Liver (tissue), 9 donors: ENCODE data around the gene ECI2. TPM values are rescaled to one million over a fixed set of nuclear protein-coding genes. Genes with fewer than 3 reads are reported as not detected.

Experiments
- DNase-seq: peaks from one replicate; pipeline ENCODE4 v3.0.0-alpha.2; 2017; ENCODE audit warnings: low spot score
- H3K27ac ChIP-seq, 2 donors: one replicate each; pipeline ENCODE4 v1.7.0; 2013; ENCODE audit warnings: inconsistent platforms in 2 of 2, low read length in 2 of 2, control low read depth in 1 of 2, low read depth in 1 of 2, mild to moderate bottlenecking in 1 of 2
- H3K27me3 ChIP-seq, 4 donors: one replicate each; pipeline versions ENCODE4 v1.6.1 to v1.7.0; 2013; ENCODE audit warnings: low read length in 3 of 4, inconsistent platforms in 1 of 4, mild to moderate bottlenecking in 1 of 4, moderate library complexity in 1 of 4; ENCODE audit not compliant: control insufficient read depth in 4 of 4, insufficient read depth in 4 of 4
- H3K36me3 ChIP-seq, 4 donors: one replicate each; pipeline versions ENCODE4 v1.6.1 to v1.7.0; 2013; ENCODE audit warnings: low read length in 3 of 4, mild to moderate bottlenecking in 3 of 4, low read depth in 1 of 4, moderate library complexity in 1 of 4; ENCODE audit not compliant: control insufficient read depth in 4 of 4, insufficient read depth in 3 of 4
- H3K4me1 ChIP-seq, 4 donors: one replicate each; pipeline versions ENCODE4 v1.6.1 to v1.7.0; 2013; ENCODE audit warnings: low read length in 3 of 4, mild to moderate bottlenecking in 3 of 4, moderate library complexity in 1 of 4; ENCODE audit not compliant: control insufficient read depth in 4 of 4, insufficient read depth in 4 of 4
- H3K4me3 ChIP-seq, 3 donors: one replicate each; pipeline versions ENCODE4 v1.6.1 to v1.7.0; 2013; ENCODE audit warnings: low read length in 3 of 3, control low read depth in 1 of 3, low read depth in 1 of 3, mild to moderate bottlenecking in 1 of 3
- H3K9ac ChIP-seq, 2 donors: one replicate each; pipeline ENCODE4 v1.7.0; 2013; ENCODE audit warnings: low read length in 2 of 2, mild to moderate bottlenecking in 2 of 2, moderate library complexity in 2 of 2, control low read depth in 1 of 2, low read depth in 1 of 2
- H3K9me3 ChIP-seq, 4 donors: one replicate each; pipeline versions ENCODE4 v1.6.1 to v1.7.0; 2013; ENCODE audit warnings: low read length in 3 of 4; ENCODE audit not compliant: control insufficient read depth in 4 of 4
- CTCF ChIP-seq: fragments of 150-350 bp; IDR thresholded peaks from 2 replicates; pipeline ENCODE4 v1.5.1; 2017; ENCODE audit warnings: improper control_type of control experiment, low read depth, low read length; ENCODE audit not compliant: missing input control
- EGR1 ChIP-seq, 2 donors: IDR thresholded peaks; 2 replicates each; pipeline ENCODE4 v1.6.1; 2016 to 2018; ENCODE audit warnings: antibody characterized with exemption in 2 of 2, low read depth in 2 of 2
- FOXA2 ChIP-seq: IDR thresholded peaks from 2 replicates; pipeline ENCODE4 v1.6.1; 2016; ENCODE audit warnings: antibody characterized with exemption
- GABPA ChIP-seq, 2 donors: IDR thresholded peaks in 1 of 2; conservative IDR thresholded peaks in 1 of 2; 2 replicates each; pipeline ENCODE4 v1.6.1; 2016; ENCODE audit warnings: antibody characterized with exemption in 2 of 2, mild to moderate bottlenecking in 1 of 2, moderate library complexity in 1 of 2
- HNF4A ChIP-seq, 2 donors: conservative IDR thresholded peaks; 2 replicates each; pipeline ENCODE4 v1.6.1; 2016; ENCODE audit warnings: antibody characterized with exemption in 2 of 2, mild to moderate bottlenecking in 2 of 2
- HNF4G ChIP-seq: IDR thresholded peaks from 2 replicates; pipeline ENCODE4 v1.6.1; 2016; ENCODE audit warnings: antibody characterized with exemption
- JUND ChIP-seq, 2 donors: IDR thresholded peaks; 2 replicates each; pipeline ENCODE4 v1.6.1; 2016; ENCODE audit warnings: antibody characterized with exemption in 2 of 2
- NR2F2 ChIP-seq: IDR thresholded peaks from 2 replicates; pipeline ENCODE4 v1.6.1; 2016; ENCODE audit warnings: antibody characterized with exemption
- RAD21 ChIP-seq, 2 donors: IDR thresholded peaks; 2 replicates each; pipeline ENCODE4 v1.6.1; 2016; ENCODE audit warnings: antibody characterized with exemption in 2 of 2, mild to moderate bottlenecking in 2 of 2
- RXRA ChIP-seq, 2 donors: IDR thresholded peaks; 2 replicates each; pipeline ENCODE4 v1.6.1; 2017 to 2018; ENCODE audit warnings: antibody characterized with exemption in 2 of 2, mild to moderate bottlenecking in 1 of 2
- SP1 ChIP-seq: IDR thresholded peaks from 2 replicates; pipeline ENCODE4 v1.6.1; 2018; ENCODE audit warnings: antibody characterized with exemption, mild to moderate bottlenecking
- TAF1 ChIP-seq: conservative IDR thresholded peaks from 2 replicates; pipeline ENCODE4 v1.6.1; 2016; ENCODE audit warnings: antibody characterized with exemption, mild to moderate bottlenecking
- YY1 ChIP-seq: IDR thresholded peaks from 2 replicates; pipeline ENCODE4 v1.6.1; 2016; ENCODE audit warnings: antibody characterized with exemption, mild to moderate bottlenecking
- ZBTB33 ChIP-seq: IDR thresholded peaks from 2 replicates; pipeline ENCODE4 v1.6.1; 2016; ENCODE audit warnings: antibody characterized with exemption
- WGBS: extraction: QIAGEN DNeasy Blood & Tissue Kit; methylation state at CpG from one replicate; pipeline ENCODE4 v1.1.7; 2013; 5-methylcytosine and 5-hydroxymethylcytosine counted together
- polyA plus RNA-seq, 2 donors: library from polyadenylated mRNA; stranded (reverse) in 1 of 2; unstranded in 1 of 2; fragments of 200-250 nt in 1 of 2; fragments of >200 nt in 1 of 2; fragmentation: Nextera tagmentation in 1 of 2; extraction: Ambion mirVana in 1 of 2; gene quantifications; one replicate each; pipeline versions ENCODE4 v1.2.1 to v1.2.3, GENCODE V29; 2013 to 2015
- total RNA-seq, 2 donors: library from RNA; depleted of rRNA; stranded (reverse); fragments of >200 nt; gene quantifications; one replicate each; pipeline ENCODE4 v1.2.3, GENCODE V29; 2014
- TF ChIP-seq, protein P1 (sequence below): IDR thresholded peaks from 2 replicates; pipeline ENCODE4 v1.6.1; 2016; ENCODE audit warnings: antibody characterized with exemption, mild to moderate bottlenecking
- donor health status: healthy.
- donor health status: healthy.
- donor health status: healthy.
- donor health status: healthy.
- donor health status: healthy.

Gene ECI2
- total and polyA plus RNA-seq, 4 donors = 79.5 to 158 (median 126) TPM

- TF ChIP-seq CTCF (no peak), ZBTB33 (no peak), HNF4G (no peak)
Observed at GRCh38 chr6:4069199-4069598, 66.2 kb downstream of the ECI2 start (continued).

DNA sequence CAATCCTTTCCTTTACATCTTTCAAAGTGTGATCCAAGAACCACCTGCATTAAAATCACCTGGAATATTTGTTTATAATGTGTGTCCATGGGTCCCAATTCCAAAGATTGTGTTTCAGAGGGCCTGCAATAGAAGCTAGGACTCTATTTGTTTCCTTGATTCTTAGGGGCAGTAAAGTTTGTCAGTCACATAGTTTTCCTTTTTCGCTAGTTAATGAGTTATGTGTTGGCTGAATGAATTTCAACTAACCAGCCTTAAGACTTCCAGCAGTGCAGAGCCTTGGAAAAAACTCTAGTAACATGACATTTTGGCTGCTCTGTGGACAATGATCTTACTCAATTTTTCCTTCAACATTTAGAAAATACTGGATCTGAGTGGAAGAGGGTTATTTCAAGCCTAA lies 67.7 kb downstream of the ECI2 start:
- 91% methylated on average over 1 of the region's 1 CpG for WGBS
- no peak for DNase-seq
- no peak overlapping the region for H3K27ac ChIP-seq
- no peak overlapping the region for H3K9ac ChIP-seq
- no peak for TF ChIP-seq YY1
- TF ChIP-seq FOXA2 = no peak
- TF ChIP-seq NR2F2 = no peak
- TF ChIP-seq HNF4G = no peak
- TF ChIP-seq JUND (IDR thresholded peaks at IDR 0.05) = no peak
- TF ChIP-seq, protein P1, sequence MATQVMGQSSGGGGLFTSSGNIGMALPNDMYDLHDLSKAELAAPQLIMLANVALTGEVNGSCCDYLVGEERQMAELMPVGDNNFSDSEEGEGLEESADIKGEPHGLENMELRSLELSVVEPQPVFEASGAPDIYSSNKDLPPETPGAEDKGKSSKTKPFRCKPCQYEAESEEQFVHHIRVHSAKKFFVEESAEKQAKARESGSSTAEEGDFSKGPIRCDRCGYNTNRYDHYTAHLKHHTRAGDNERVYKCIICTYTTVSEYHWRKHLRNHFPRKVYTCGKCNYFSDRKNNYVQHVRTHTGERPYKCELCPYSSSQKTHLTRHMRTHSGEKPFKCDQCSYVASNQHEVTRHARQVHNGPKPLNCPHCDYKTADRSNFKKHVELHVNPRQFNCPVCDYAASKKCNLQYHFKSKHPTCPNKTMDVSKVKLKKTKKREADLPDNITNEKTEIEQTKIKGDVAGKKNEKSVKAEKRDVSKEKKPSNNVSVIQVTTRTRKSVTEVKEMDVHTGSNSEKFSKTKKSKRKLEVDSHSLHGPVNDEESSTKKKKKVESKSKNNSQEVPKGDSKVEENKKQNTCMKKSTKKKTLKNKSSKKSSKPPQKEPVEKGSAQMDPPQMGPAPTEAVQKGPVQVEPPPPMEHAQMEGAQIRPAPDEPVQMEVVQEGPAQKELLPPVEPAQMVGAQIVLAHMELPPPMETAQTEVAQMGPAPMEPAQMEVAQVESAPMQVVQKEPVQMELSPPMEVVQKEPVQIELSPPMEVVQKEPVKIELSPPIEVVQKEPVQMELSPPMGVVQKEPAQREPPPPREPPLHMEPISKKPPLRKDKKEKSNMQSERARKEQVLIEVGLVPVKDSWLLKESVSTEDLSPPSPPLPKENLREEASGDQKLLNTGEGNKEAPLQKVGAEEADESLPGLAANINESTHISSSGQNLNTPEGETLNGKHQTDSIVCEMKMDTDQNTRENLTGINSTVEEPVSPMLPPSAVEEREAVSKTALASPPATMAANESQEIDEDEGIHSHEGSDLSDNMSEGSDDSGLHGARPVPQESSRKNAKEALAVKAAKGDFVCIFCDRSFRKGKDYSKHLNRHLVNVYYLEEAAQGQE = no peak
- TF ChIP-seq GABPA (IDR thresholded peaks at IDR 0.05 in 1 of 2, conservative IDR thresholded peaks at IDR 0.05 in 1 of 2) = no peak
- TF ChIP-seq HNF4A (conservative IDR thresholded peaks at IDR 0.05) = no peak
- TF ChIP-seq TAF1 = no peak
- TF ChIP-seq CTCF = no peak
- TF ChIP-seq EGR1 (IDR thresholded peaks at IDR 0.05; ENCODE audit: low read depth in 2 of 2) = no peak
- TF ChIP-seq RAD21 (IDR thresholded peaks at IDR 0.05) = no peak
- no peak for TF ChIP-seq RXRA (IDR thresholded peaks at IDR 0.05)
- no peak for TF ChIP-seq SP1
- H3K36me3 ChIP-seq = peaks cover 2 to 21% (median 9%) of the 10 kb centered on the region in 4 donors
- H3K27me3 ChIP-seq = no peaks in the 10 kb centered on the region
- H3K9me3 ChIP-seq = no peaks in the 10 kb centered on the region
- H3K4me1 ChIP-seq = peaks cover 4 to 12% (median 8%) of the 10 kb centered on the region in 4 donors
- no peak overlapping the region for H3K4me3 ChIP-seq
